Transverse colon (tissue), 4 donors: ENCODE results near the gene CHCT1. TPM values are rescaled to one million over a fixed set of nuclear protein-coding genes. Genes with fewer than 3 reads are reported as not detected.

Experiments used
- DNase-seq: peaks from one replicate; pipeline ENCODE4 v3.0.0-alpha.2; 2019
- H3K27ac ChIP-seq, 4 donors: fragments of 200-600 bp; sonication (generic); 2 replicates each; pipeline ENCODE4 v1.5.1; 2016 to 2018; ENCODE audit warnings: inconsistent platforms in 4 of 4
- H3K27me3 ChIP-seq: fragments of 200-600 bp; sonication (generic); 2 replicates; pipeline ENCODE4 v1.5.1; 2017; ENCODE audit warnings: inconsistent platforms
- H3K36me3 ChIP-seq, 4 donors: fragments of 200-600 bp; sonication (generic); 2 replicates each; pipeline ENCODE4 v1.5.1; 2017 to 2019; ENCODE audit warnings: inconsistent platforms in 4 of 4
- H3K4me1 ChIP-seq, 4 donors: fragments of 200-600 bp; sonication (generic); 2 replicates each; pipeline ENCODE4 v1.5.1; 2017 to 2020; ENCODE audit warnings: inconsistent platforms in 4 of 4
- H3K4me3 ChIP-seq, 4 donors: fragments of 200-600 bp; sonication (generic); 1 replicate in 1 of 4; 2 replicates in 3 of 4; pipeline versions ENCODE4 v1.5.1 to v1.6.1; 2017 to 2019; ENCODE audit warnings: inconsistent platforms in 4 of 4
- H3K9me3 ChIP-seq, 2 donors: fragments of 200-600 bp; sonication (generic); 2 replicates each; pipeline ENCODE4 v1.5.1; 2017 to 2019; ENCODE audit warnings: inconsistent platforms in 2 of 2
- CTCF ChIP-seq, 5 experiments: fragments of 200-600 bp in 3 of 5; fragments of 450-650 bp in 2 of 5; sonication (generic) in 3 of 5; IDR thresholded peaks; 1 replicate in 2 of 5; 2 replicates in 3 of 5; pipeline ENCODE4 v1.5.1; 2016 to 2017; ENCODE audit warnings: antibody characterized with exemption in 5 of 5, inconsistent platforms in 3 of 5, mild to moderate bottlenecking in 2 of 5, moderate library complexity in 1 of 5
- EP300 ChIP-seq: sonication (generic); formaldehyde crosslinking; IDR thresholded peaks from one replicate; pipeline ENCODE4 v1.6.1; 2017; ENCODE audit warnings: antibody characterized with exemption, low read depth
- POLR2A ChIP-seq: fragments of 450-650 bp; IDR thresholded peaks from one replicate; pipeline ENCODE4 v1.6.1; 2016; ENCODE audit warnings: antibody characterized with exemption, mild to moderate bottlenecking, moderate library complexity
- POLR2AphosphoS5 ChIP-seq, 3 donors: sonication (generic); formaldehyde crosslinking; IDR thresholded peaks; one replicate each; pipeline ENCODE4 v1.6.1; 2016; ENCODE audit warnings: antibody characterized with exemption in 3 of 3
- WGBS, 2 donors: methylation state at CpG; one replicate each; pipeline ENCODE4 v1.1.5; 2018; ENCODE audit warnings: low coverage in 1 of 2; 5-methylcytosine and 5-hydroxymethylcytosine counted together
- in situ Hi-C, 4 donors: fragments of 200-750 bp; cut with MboI; loops; one replicate each; pipeline versions ENCODE4 v1.15.0 to v1.15.1; 2017; ENCODE audit warnings: low sequenced_read_pairs in 3 of 4, low pct_ligation_motif_present in 1 of 4, low pct_unique_long_range_greater_than_20kb in 1 of 4
- intact Hi-C: fragments of 100-400 bp; cut with DNase I; formaldehyde crosslinking; loops from one replicate; pipeline ENCODE4 v1.15.1; 2023; ENCODE audit warnings: low total_unique reads
- total RNA-seq, 4 donors: library from RNA; depleted of rRNA; stranded (reverse); fragments of >200 nt; gene quantifications; one replicate each; pipeline ENCODE4 v1.1.0, GENCODE V29; 2016

CHCT1 gene
- total RNA-seq, 4 donors from 2014 or later = not detected

GRCh38 chr17:60443713-60444112 lies 21.4 kb downstream of the CHCT1 start:
- intact Hi-C loops (no loop called here), in situ Hi-C loops (loop anchor here in 3 of 4 donors (25.0 kb wide), 2 partner anchors 194 to 306 kb away; partner anchors contain the start of gene CA4 (in 2 of the 3))
- no peak overlapping the region for H3K4me3 ChIP-seq
- H3K4me1 ChIP-seq = no peaks in the 10 kb centered on the region
- H3K9me3 ChIP-seq = no peaks in the 10 kb centered on the region
- no peak for DNase-seq
- no peak overlapping the region for H3K27ac ChIP-seq
- no peaks in the 10 kb centered on the region for H3K27me3 ChIP-seq
- H3K36me3 ChIP-seq = peaks cover 0 to 19% (median 8%) of the 10 kb centered on the region in 4 donors
- no peak for TF ChIP-seq CTCF (IDR thresholded peaks at IDR 0.05)
- TF ChIP-seq POLR2A = no peak
- no peak for TF ChIP-seq POLR2AphosphoS5 (IDR thresholded peaks at IDR 0.05)
- TF ChIP-seq EP300 = no peak
- WGBS, 2 donors = 69 to 84% methylated on average over 6 of the region's 6 CpGs

- in situ Hi-C loops (loop anchor here in 3 of 4 donors (25.0 kb wide), 2 partner anchors 192 to 308 kb away; partner anchors contain the start of gene CA4 (in 2 of the 3)), intact Hi-C loops (no loop called here)
- Histone ChIP-seq H3K9me3 (no peaks in the 10 kb centered on the region), H3K27ac (no peak overlapping the region), H3K4me1 (no peaks in the 10 kb centered on the region), H3K4me3 (no peak overlapping the region), H3K27me3 (no peaks in the 10 kb centered on the region), H3K36me3 (peaks cover 0 to 29% (median 12%) of the 10 kb centered on the region in 4 donors)
- TF ChIP-seq EP300 (no peak), POLR2A (no peak), CTCF (IDR thresholded peaks at IDR 0.05) (no peak), POLR2AphosphoS5 (IDR thresholded peaks at IDR 0.05) (no peak)
- no peak for DNase-seq
Observed at GRCh38 chr17:60445144-60445543, 22.9 kb downstream of the CHCT1 start.

DNA sequence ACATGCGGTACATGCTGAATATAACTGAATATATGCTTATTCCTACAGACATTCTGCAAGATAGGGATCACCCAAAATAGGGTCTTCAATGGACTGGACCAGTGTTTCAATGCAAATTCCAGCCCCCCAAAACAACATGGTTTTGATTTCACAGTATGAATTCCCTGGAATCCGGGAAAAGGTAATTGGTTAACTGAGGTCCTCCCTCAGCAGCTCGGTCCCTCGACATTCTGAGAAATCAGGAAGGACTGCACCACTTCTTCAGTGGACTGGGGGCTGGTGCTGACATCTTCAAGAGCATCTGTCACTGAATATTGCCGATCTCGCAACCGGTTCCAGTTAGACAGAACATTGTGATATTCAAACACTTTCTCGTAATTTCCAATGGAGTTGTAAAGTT lies 25.1 kb downstream of the CHCT1 start:
- Histone ChIP-seq H3K27me3 (no peaks in the 10 kb centered on the region), H3K36me3 (peaks cover 0 to 45% (median 20%) of the 10 kb centered on the region in 4 donors), H3K4me3 (no peak overlapping the region), H3K27ac (no peak overlapping the region), H3K9me3 (no peaks in the 10 kb centered on the region), H3K4me1 (no peaks in the 10 kb centered on the region)
- TF ChIP-seq EP300 (no peak), POLR2AphosphoS5 (IDR thresholded peaks at IDR 0.05) (no peak), POLR2A (no peak), CTCF (IDR thresholded peaks at IDR 0.05) (no peak)
- intact Hi-C loops (no loop called here), in situ Hi-C loops (loop anchor here in 3 of 4 donors (25.0 kb wide), 2 partner anchors 190 to 310 kb away; partner anchors contain the start of gene CA4 (in 2 of the 3))
- no peak for DNase-seq
- 89 to 95% methylated on average over 8 of the region's 8 CpGs for WGBS, 2 donors

DNA sequence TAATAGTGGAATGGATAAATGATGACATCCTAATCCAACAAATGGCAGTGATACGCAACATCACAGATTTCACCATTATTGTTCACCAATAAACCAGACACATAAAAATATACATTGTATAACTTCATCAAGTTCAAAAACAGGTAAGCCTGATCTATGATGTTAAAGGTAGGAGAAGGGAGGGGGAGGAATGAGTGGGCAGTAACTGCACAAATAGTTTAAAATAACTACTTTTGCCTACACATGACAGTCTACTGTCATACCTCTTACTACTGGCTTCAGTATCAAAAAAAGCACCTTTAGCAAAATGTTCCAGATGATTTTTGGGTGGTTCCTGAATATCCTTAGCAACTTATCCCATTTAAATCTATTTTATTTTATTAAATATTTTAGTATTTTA lies 28.8 kb downstream of the CHCT1 start:
- peaks cover 0 to 75% (median 33%) of the 10 kb centered on the region in 4 donors for H3K36me3 ChIP-seq
- H3K27me3 ChIP-seq = no peaks in the 10 kb centered on the region
- no peak overlapping the region for H3K4me3 ChIP-seq
- H3K27ac ChIP-seq = no peak overlapping the region
- no peaks in the 10 kb centered on the region for H3K4me1 ChIP-seq
- in situ Hi-C loops = loop anchor here in 1 of 4 donors (25.0 kb wide), 1 partner anchor 186 kb away; no protein-coding TSS in a partner anchor
- H3K9me3 ChIP-seq = no peaks in the 10 kb centered on the region
- intact Hi-C loops = no loop called here
- TF ChIP-seq POLR2A (no peak), EP300 (no peak), CTCF (IDR thresholded peaks at IDR 0.05) (no peak), POLR2AphosphoS5 (IDR thresholded peaks at IDR 0.05) (no peak)
- no peak for DNase-seq
- 100% methylated on average over 1 of the region's 1 CpG for WGBS, 2 donors
